Measurements from ENCODE around the gene ATAT1. TPM values are rescaled to one million over a fixed set of nuclear protein-coding genes. Genes with fewer than 3 reads are reported as not detected.

The ATAT1 gene
- total RNA-seq, 1 experiment from 2014 or later = 6.4 TPM

DNA sequence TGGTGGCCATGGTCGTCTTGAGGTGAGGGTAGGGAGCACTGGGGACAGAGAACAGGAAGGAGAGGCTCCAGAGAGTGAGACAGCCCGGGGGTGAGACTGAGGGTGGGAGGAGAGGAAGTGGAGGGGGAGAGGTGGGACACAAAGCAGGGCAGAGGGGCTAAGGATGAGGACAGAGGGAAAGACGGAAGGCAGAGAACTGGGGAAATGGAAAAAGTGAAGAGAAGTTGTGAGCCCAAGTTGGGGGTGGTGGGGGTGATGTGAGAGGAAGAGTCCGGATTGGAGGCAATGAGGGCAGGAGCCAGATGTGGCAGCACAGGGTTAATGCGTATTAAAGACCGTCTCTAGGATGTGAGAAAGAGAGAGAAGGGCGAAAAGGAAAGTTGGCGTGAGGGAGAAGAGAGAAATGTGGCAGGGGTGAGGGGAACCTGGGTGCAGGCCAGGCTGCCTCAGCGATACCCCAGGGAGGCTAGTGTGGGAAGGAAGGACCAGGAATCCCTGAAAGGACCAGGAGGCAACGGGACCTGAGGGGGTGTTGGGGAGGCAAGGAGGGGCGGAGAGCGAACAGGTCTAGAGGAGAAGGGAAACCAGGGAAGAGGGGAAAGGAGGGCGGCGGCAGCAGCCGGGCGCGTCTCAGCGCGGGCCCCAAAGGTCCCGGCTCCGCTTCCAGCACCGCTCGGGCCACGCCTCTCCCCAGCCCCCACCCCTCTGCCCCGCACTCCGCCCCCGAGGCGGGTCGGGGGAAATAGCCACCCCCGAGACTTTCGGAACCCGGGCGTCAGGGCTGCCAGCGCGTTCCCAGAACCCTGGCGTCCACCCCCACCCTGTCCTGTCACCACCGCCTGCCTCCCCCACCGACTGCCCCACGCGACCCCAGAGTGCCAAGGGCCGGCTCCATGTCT is 59.6 kb downstream of the ATAT1 start, which contains the start of gene PPP1R18:
Gene PPP1R18 (minus strand): TSS at position 637 of the 899 bp plus-strand sequence. CDS start 627 bp downstream, at position 10.
- Mint-ChIP-seq H3K27me3 (ENCODE audit: insufficient read depth, unreplicated experiment) (no peaks in the 10 kb centered on the region), H3K27ac (ENCODE audit: low read depth, unreplicated experiment) (peak within 1 kb of the TSS; percentile 80), H3K9me3 (ENCODE audit: unreplicated experiment) (no peaks in the 10 kb centered on the region), H3K4me3 (ENCODE audit: unreplicated experiment) (peak within 1 kb of the TSS; percentile 94), H3K36me3 (ENCODE audit: insufficient read depth, unreplicated experiment) (peaks cover 27% of the 10 kb centered on the region), H3K4me1 (ENCODE audit: insufficient read depth, unreplicated experiment) (peaks cover 71% of the 10 kb centered on the region)
- intact Hi-C loops (cut with micrococcal nuclease) = loop anchor here (1.0 to 5.0 kb wide), 3 partner anchors 31 to 191 kb away; partner anchors contain the start of gene MDC1
- TF ChIP-seq CTCF (IDR thresholded peaks at IDR 0.05; ENCODE audit: unreplicated experiment) = no peak
- POLR2A ChIA-PET = interaction anchor here (0.6 to 6.5 kb wide), 12 partner anchors 13 to 425 kb away, joined by 3 to 251 read pairs (median 4); partner anchors contain the start of genes DDR1, DHX16, MDC1 and TUBB
- DNase-seq (ENCODE audit: unreplicated experiment) = peak; percentile 74
- TSS peak; percentile 30 for BruUV-seq (replicated peaks)
- CTCF ChIA-PET = interaction anchor here (0.7 to 17.5 kb wide), 4 partner anchors 10 to 54 kb away, joined by 3 to 537 read pairs (median 5); partner anchors contain the start of genes MDC1 and TUBB

DNA sequence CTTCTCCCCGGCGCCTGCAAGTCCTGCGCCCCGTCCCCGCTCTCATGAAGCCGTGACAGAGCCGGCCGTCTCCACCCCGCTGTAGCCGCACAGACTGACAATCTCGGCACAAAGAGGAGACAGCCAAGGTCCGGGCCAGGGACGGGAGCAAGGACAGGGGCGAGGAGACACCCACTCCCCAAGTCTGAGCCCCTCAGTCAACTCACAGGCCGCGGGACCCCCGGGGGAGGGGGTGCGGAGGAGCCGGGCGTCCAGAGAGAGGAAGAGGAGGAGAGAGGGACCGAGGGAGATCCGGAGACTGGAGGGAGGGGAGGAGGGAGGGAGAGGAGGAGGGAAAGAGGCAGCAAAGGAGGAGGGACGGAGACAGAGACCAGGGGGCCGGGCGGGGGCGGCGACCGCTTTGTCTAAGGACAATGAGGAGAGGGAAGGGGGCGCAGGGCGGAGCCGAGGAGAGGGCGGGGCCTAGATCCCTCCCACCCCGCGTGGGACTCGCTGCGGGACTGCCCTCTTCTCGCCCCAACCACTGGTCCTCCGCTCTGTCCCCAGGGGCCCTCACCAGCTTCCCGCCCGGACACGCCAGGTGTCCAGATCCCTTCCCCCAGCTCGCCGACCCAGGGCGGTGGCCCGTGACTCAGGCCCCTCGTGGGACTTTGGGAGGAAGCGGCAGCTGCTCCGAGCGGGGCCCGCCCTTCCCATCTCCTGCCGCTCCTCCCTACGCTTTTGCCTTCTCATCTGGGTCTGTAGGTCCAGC is 60.4 kb downstream of the ATAT1 start:
- Mint-ChIP-seq H3K4me3 (ENCODE audit: unreplicated experiment) (peak overlapping the region; percentile 94), H3K27ac (ENCODE audit: low read depth, unreplicated experiment) (peak overlapping the region; percentile 80), H3K4me1 (ENCODE audit: insufficient read depth, unreplicated experiment) (peaks cover 66% of the 10 kb centered on the region), H3K27me3 (ENCODE audit: insufficient read depth, unreplicated experiment) (no peaks in the 10 kb centered on the region), H3K9me3 (ENCODE audit: unreplicated experiment) (no peaks in the 10 kb centered on the region), H3K36me3 (ENCODE audit: insufficient read depth, unreplicated experiment) (peaks cover 19% of the 10 kb centered on the region)
- POLR2A ChIA-PET = interaction anchor here (0.7 to 13.9 kb wide), 19 partner anchors 8 to 713 kb away, joined by 3 to 477 read pairs (median 5); partner anchors contain the start of genes DDR1, DHX16, FLOT1 and MDC1
- CTCF ChIA-PET = interaction anchor here (0.6 to 5.5 kb wide), 7 partner anchors 8 to 196 kb away, joined by 3 to 62 read pairs (median 7); no protein-coding TSS in a partner anchor
- BruUV-seq (replicated peaks) = no TSS peak
- TF ChIP-seq CTCF (IDR thresholded peaks at IDR 0.05; ENCODE audit: unreplicated experiment) = no peak
- intact Hi-C loops (cut with micrococcal nuclease) = loop anchor here (1.0 to 5.0 kb wide), 3 partner anchors 30 to 190 kb away; partner anchors contain the start of gene MDC1
- peak; percentile 96 for DNase-seq (ENCODE audit: unreplicated experiment)

DNA sequence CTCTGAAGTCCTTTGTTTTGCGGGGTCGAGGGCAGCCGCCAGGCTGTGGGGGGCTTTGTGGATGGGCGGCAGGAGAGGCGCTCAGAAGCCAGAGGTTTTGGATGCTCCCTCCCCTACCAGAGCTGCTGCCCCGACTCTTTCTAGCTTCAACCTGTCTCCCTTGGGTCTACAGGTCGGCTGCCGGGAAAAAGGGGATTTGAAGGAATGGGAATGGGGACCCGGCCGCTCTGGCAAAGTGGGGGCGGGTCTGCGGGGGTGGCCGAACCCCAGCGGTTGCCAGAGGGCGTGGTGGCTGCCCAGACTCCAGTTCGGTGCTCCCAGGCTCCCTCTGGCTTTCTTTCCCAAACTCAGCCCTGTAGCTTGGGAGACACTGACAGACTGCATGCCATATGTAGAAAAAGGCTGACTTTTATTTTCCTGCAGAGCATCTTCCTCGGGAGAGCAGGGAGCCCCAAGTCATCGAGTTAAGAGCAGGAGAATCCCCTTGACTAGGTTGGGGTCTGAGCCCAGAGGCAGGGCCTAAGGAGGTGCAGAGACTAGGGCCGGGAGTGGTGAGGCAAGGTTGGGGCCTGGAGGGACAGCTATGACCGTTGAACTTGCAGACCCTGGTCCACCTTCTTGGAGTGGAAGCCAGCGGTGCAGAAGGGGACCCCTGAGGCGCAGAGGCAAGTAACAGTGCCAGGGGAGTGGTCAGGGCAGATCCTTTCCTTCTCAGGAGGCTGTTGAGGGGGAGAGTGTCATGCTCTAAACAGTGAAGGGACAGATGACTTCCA is 61.2 kb downstream of the ATAT1 start:
- DNase-seq (ENCODE audit: unreplicated experiment) = peak; percentile 51
- Mint-ChIP-seq H3K27me3 (ENCODE audit: insufficient read depth, unreplicated experiment) (no peaks in the 10 kb centered on the region), H3K4me1 (ENCODE audit: insufficient read depth, unreplicated experiment) (peaks cover 58% of the 10 kb centered on the region), H3K27ac (ENCODE audit: low read depth, unreplicated experiment) (peak overlapping the region; percentile 80), H3K4me3 (ENCODE audit: unreplicated experiment) (peak overlapping the region; percentile 94), H3K36me3 (ENCODE audit: insufficient read depth, unreplicated experiment) (peaks cover 13% of the 10 kb centered on the region), H3K9me3 (ENCODE audit: unreplicated experiment) (no peaks in the 10 kb centered on the region)
- TSS peak; percentile 85 for BruUV-seq (replicated peaks)
- TF ChIP-seq CTCF (IDR thresholded peaks at IDR 0.05; ENCODE audit: unreplicated experiment) = no peak
- CTCF ChIA-PET = interaction anchor here (0.6 to 5.5 kb wide), 10 partner anchors 9 to 195 kb away, joined by 3 to 62 read pairs (median 6); partner anchors contain the start of gene DHX16
- intact Hi-C loops (cut with micrococcal nuclease) = loop anchor here (2.0 to 5.0 kb wide), 2 partner anchors 134 to 189 kb away; no protein-coding TSS in a partner anchor
- POLR2A ChIA-PET = interaction anchor here (0.7 to 13.9 kb wide), 21 partner anchors 9 to 977 kb away, joined by 3 to 477 read pairs (median 4); partner anchors contain the start of genes DDR1, DHX16, FLOT1 and GPANK1

All from MCF 10A (cell line).